Karpas-422 (cell line): ENCODE results near the gene SH3BP1. TPM values are rescaled to one million over a fixed set of nuclear protein-coding genes. Genes with fewer than 3 reads are reported as not detected.
A peak's percentile ranks its signal among the peaks of the same experiment; 100 is the strongest.
"Not testable (repeated sequence)": the region's sequence is repeated elsewhere in the genome, so short reads cannot be mapped to it uniquely, and the experiment has no call there.

Experiments
- DNase-seq: peaks from one replicate; pipeline ENCODE4 v3.0.0-alpha.2; 2015
- H2AFZ ChIP-seq: fragments of 200-600 bp; sonication (generic); 2 replicates; pipeline ENCODE4 v1.6.1; 2014; ENCODE audit warnings: antibody characterized with exemption, low read length, mixed read lengths
- H3K27ac ChIP-seq: fragments of 200-600 bp; sonication (generic); 2 replicates; pipeline ENCODE4 v1.5.1; 2014; ENCODE audit warnings: mild to moderate bottlenecking, low read length, moderate library complexity
- H3K27me3 ChIP-seq: fragments of 200-600 bp; sonication (generic); 2 replicates; pipeline ENCODE4 v1.6.1; 2014; ENCODE audit warnings: low read length, mixed read lengths
- H3K36me3 ChIP-seq: fragments of 200-600 bp; sonication (generic); 2 replicates; pipeline ENCODE4 v1.6.1; 2014; ENCODE audit warnings: low read length, mixed read lengths; ENCODE audit not compliant: insufficient read depth
- H3K4me1 ChIP-seq: fragments of 200-600 bp; sonication (generic); 2 replicates; pipeline ENCODE4 v1.6.1; 2014; ENCODE audit warnings: mild to moderate bottlenecking, low read length, mixed read lengths
- H3K4me2 ChIP-seq: fragments of 200-600 bp; sonication (generic); 2 replicates; pipeline ENCODE4 v1.6.1; 2014; ENCODE audit warnings: low read length, low read depth, mild to moderate bottlenecking; ENCODE audit not compliant: poor library complexity, severe bottlenecking
- H3K4me3 ChIP-seq: fragments of 200-600 bp; sonication (generic); 2 replicates; pipeline ENCODE4 v1.5.1; 2014; ENCODE audit warnings: mild to moderate bottlenecking, antibody characterized with exemption, low read length, mixed read lengths
- H3K79me2 ChIP-seq: fragments of 200-600 bp; sonication (generic); 2 replicates; pipeline ENCODE4 v1.6.1; 2014; ENCODE audit warnings: mild to moderate bottlenecking, low read length, mixed read lengths
- H3K9ac ChIP-seq: fragments of 200-600 bp; sonication (generic); 2 replicates; pipeline ENCODE4 v1.6.0; 2014; ENCODE audit warnings: low read length
- H3K9me2 ChIP-seq: fragments of 200-600 bp; sonication (generic), shearing (Covaris generic); replicated peaks from 2 replicates; pipeline ENCODE4 v1.6.0; 2014; ENCODE audit warnings: mild to moderate bottlenecking, low read length, moderate library complexity; ENCODE audit not compliant: insufficient read depth
- H3K9me3 ChIP-seq: fragments of 300-700, 200-600 bp; sonication (generic); 2 replicates; pipeline ENCODE4 v1.6.1; 2014; ENCODE audit warnings: low read length, mixed read lengths
- H4K20me1 ChIP-seq: fragments of 200-600 bp; sonication (generic); 2 replicates; pipeline ENCODE4 v1.6.1; 2014; ENCODE audit warnings: mild to moderate bottlenecking, antibody characterized with exemption, low read length, low read depth; ENCODE audit not compliant: insufficient read depth
- total RNA-seq: library from RNA; depleted of rRNA; stranded (reverse); fragments of >200 nt; shearing (Covaris generic); gene quantifications from 2 replicates; pipeline ENCODE4 v1.2.3, GENCODE V29; 2014; ENCODE audit warnings: low replicate concordance

SH3BP1 gene
- total RNA-seq, 1 experiment from 2014 or later, result 43.2 TPM

GRCh38 chr22:37602546-37603277 lies 36.8 kb upstream of the SH3BP1 start:
- peaks cover 30% of the 10 kb centered on the region for H3K4me1 ChIP-seq
- H3K27ac ChIP-seq, H3K4me2 ChIP-seq, H2AFZ ChIP-seq, H3K27me3 ChIP-seq, H4K20me1 ChIP-seq, H3K9me2 ChIP-seq, H3K79me2 ChIP-seq, H3K9ac ChIP-seq, H3K4me3 ChIP-seq, H3K36me3 ChIP-seq, H3K9me3 ChIP-seq, DNase-seq: not testable (repeated sequence)

DNA sequence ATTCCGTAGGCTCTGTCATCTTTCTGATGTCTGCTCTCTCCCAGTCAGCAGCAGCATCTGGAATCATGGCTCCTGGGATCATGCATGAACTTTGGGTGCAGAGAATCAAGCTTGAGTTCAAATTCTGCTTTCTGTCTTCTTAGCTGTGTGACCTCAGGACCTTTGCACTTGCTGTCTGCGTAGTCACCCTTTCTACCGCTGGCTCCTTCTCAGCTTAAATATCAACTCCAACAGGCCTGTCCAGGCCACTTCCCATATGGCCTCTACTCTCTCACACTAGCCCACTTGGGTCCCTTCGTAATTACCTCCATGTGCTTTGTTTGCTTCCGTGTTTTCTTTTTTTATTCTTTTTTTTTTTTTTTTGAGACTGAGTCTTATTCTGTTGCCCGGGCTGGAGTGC lies 35.4 kb upstream of the SH3BP1 start:
- Histone ChIP-seq H3K4me2 (no peak overlapping the region), H3K4me3 (no peak overlapping the region), H3K36me3 (no peaks in the 10 kb centered on the region)

GRCh38 chr22:37604875-37605274 lies 34.6 kb upstream of the SH3BP1 start:
- Histone ChIP-seq H2AFZ (no peak overlapping the region), H4K20me1 (no peaks in the 10 kb centered on the region), H3K9ac (no peak overlapping the region), H3K9me2 (no peaks in the 10 kb centered on the region), H3K4me2 (no peak overlapping the region), H3K9me3 (no peaks in the 10 kb centered on the region), H3K27me3 (no peaks in the 10 kb centered on the region), H3K36me3 (no peaks in the 10 kb centered on the region), H3K79me2 (peaks cover 10% of the 10 kb centered on the region), H3K4me1 (peaks cover 35% of the 10 kb centered on the region), H3K4me3 (no peak overlapping the region), H3K27ac (no peak overlapping the region)
- no peak for DNase-seq

More for the DNA sequence above, 35.4 kb upstream of the SH3BP1 start:
- no peak overlapping the region for H3K9ac ChIP-seq
- no peak overlapping the region for H3K27ac ChIP-seq
- no peaks in the 10 kb centered on the region for H3K27me3 ChIP-seq
- no peaks in the 10 kb centered on the region for H3K9me3 ChIP-seq
- peaks cover 2% of the 10 kb centered on the region for H3K79me2 ChIP-seq
- no peaks in the 10 kb centered on the region for H4K20me1 ChIP-seq
- no peaks in the 10 kb centered on the region for H3K9me2 ChIP-seq
- peaks cover 35% of the 10 kb centered on the region for H3K4me1 ChIP-seq
- H2AFZ ChIP-seq, result no peak overlapping the region
- no peak for DNase-seq

DNA sequence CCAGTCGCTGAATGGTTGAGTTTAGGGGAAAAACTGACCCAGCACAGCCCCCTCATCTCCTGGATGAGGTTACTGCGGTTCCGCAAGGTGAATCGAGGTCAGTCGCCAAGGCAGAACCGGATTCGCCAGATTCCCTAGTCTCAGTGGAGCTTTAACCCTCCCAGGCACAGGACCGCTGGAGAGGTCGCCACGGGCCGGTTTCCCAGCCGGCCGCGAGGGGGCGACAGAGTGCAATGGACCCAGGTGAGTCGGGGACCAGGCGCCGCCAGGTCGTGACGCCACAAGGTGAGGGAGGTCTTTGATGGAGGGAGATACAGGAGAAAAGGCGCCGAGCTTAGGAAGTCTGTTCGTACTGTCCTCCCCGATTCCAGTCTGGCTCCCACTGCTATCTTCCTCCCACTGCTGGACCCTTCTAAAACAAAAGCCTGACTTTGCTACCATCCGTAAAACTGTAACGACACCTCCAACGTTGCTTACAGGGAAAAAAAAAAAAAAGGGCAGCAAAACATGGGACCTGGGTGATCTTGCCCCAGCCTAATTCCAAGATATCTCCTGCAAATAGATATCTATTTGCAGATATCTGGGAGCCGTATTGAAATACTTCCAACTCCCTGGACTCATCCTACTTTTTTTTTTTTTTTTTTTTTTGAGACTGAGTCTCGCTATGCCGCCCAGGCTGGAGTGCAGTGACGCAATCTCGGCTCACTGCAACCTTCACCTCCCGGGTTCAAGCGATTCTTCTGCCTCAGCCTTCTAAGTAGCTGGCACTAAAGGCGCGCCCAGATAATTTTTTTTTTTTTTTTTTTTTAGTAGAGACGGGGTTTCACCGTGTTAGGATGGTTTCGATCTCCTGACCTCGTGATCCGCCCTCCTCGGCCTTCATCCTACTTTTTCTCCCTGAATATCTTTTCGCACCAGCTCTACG lies 32.2 kb upstream of the SH3BP1 start:
- peak overlapping the region; percentile 52 for H3K9ac ChIP-seq
- H3K36me3 ChIP-seq, result peaks cover 3% of the 10 kb centered on the region; the same call in 1 of the 2 replicates
- H3K4me2 ChIP-seq, result peak overlapping the region; percentile 78
- H3K27me3 ChIP-seq, result no peaks in the 10 kb centered on the region
- H3K27ac ChIP-seq, result peak overlapping the region; percentile 87; the same call in 1 of the 2 replicates
- H3K4me1 ChIP-seq, result peaks cover 33% of the 10 kb centered on the region
- no peaks in the 10 kb centered on the region for H3K9me3 ChIP-seq
- no peaks in the 10 kb centered on the region for H3K9me2 ChIP-seq
- peak overlapping the region; percentile 95 for H2AFZ ChIP-seq
- peak overlapping the region; percentile 61 for H3K4me3 ChIP-seq
- peaks cover 29% of the 10 kb centered on the region for H3K79me2 ChIP-seq
- H4K20me1 ChIP-seq, result no peaks in the 10 kb centered on the region
- peak; percentile 94 for DNase-seq

GRCh38 chr22:37607935-37608476 lies 31.5 kb upstream of the SH3BP1 start:
- no peaks in the 10 kb centered on the region for H3K9me2 ChIP-seq
- no peaks in the 10 kb centered on the region for H4K20me1 ChIP-seq
- DNase-seq, result no peak
- H3K27me3 ChIP-seq, result no peaks in the 10 kb centered on the region
- peak overlapping the region; percentile 51; the same call in 1 of the 2 replicates for H2AFZ ChIP-seq
- peak overlapping the region; percentile 87 for H3K27ac ChIP-seq
- peaks cover 33% of the 10 kb centered on the region for H3K79me2 ChIP-seq
- peak overlapping the region; percentile 81 for H3K4me3 ChIP-seq
- H3K36me3 ChIP-seq, result peaks cover 3% of the 10 kb centered on the region; the same call in 1 of the 2 replicates
- peaks cover 31% of the 10 kb centered on the region for H3K4me1 ChIP-seq
- H3K9me3 ChIP-seq, result no peaks in the 10 kb centered on the region
- H3K9ac ChIP-seq, result peak overlapping the region; percentile 85
- H3K4me2 ChIP-seq, result peak overlapping the region; percentile 78

GRCh38 chr22:37608477-37609239 lies 30.8 kb upstream of the SH3BP1 start, which contains the start of gene GGA1:
GGA1 (plus strand) TSS chr22:37608834; CDS start chr22:37608861, 27 bp downstream.
- peaks cover 34% of the 10 kb centered on the region for H3K79me2 ChIP-seq

GRCh38 chr22:37609240-37610152 lies 30.0 kb upstream of the SH3BP1 start:
- Histone ChIP-seq H3K4me3 (peak overlapping the region; percentile 81), H3K36me3 (peaks cover 3% of the 10 kb centered on the region; the same call in 1 of the 2 replicates), H3K9me2 (no peaks in the 10 kb centered on the region), H4K20me1 (no peaks in the 10 kb centered on the region), H3K27me3 (no peaks in the 10 kb centered on the region), H3K27ac (peak overlapping the region; percentile 87), H2AFZ (no peak overlapping the region), H3K4me1 (peaks cover 31% of the 10 kb centered on the region), H3K79me2 (peaks cover 34% of the 10 kb centered on the region), H3K9ac (peak overlapping the region; percentile 85), H3K9me3 (no peaks in the 10 kb centered on the region), H3K4me2 (peak overlapping the region; percentile 78)
- peak; percentile 74 for DNase-seq

More at GRCh38 chr22:37608477-37609239, 30.8 kb upstream of the SH3BP1 start, which contains the start of gene GGA1:
- Histone ChIP-seq H3K9me3 (no peaks in the 10 kb centered on the region), H4K20me1 (no peaks in the 10 kb centered on the region), H3K36me3 (peaks cover 3% of the 10 kb centered on the region; the same call in 1 of the 2 replicates), H3K4me1 (peaks cover 31% of the 10 kb centered on the region), H3K9me2 (no peaks in the 10 kb centered on the region), H3K4me3 (peak within 1 kb of the TSS; percentile 81), H3K4me2 (peak within 1 kb of the TSS; percentile 78), H2AFZ (peak within 1 kb of the TSS; percentile 51; the same call in 1 of the 2 replicates), H3K27me3 (no peaks in the 10 kb centered on the region), H3K27ac (peak within 1 kb of the TSS; percentile 87), H3K9ac (peak within 1 kb of the TSS; percentile 85)
- DNase-seq, result peak; percentile 98
